ENCODE measurements around the gene ABHD17B. TPM values are rescaled to one million over a fixed set of nuclear protein-coding genes. Genes with fewer than 3 reads are reported as not detected.

ABHD17B gene
- total RNA-seq, 1 donor from 2014 or later, result 23.4 TPM

GRCh38 chr9:71915495-71915894 is 4.5 kb upstream of the ABHD17B start:
- DNase-seq (ENCODE audit: low read depth), result no peak
- TF ChIP-seq CTCF (conservative IDR thresholded peaks at IDR 0.05; ENCODE audit: low read depth, low read length), result no peak
- no peak overlapping the region for H3K4me3 ChIP-seq (ENCODE audit: low read depth, low read length)

- DNase-seq (ENCODE audit: low read depth), result no peak
- H3K4me3 ChIP-seq (ENCODE audit: low read depth, low read length), result peak overlapping the region; percentile 95
- TF ChIP-seq CTCF (conservative IDR thresholded peaks at IDR 0.05; ENCODE audit: low read depth, low read length), result no peak
Measured at GRCh38 chr9:71911908-71912335, 929 bp upstream of the ABHD17B start.

GRCh38 chr9:71910650-71911060 is 338 bp downstream of the ABHD17B start:
- H3K4me3 ChIP-seq (ENCODE audit: low read depth, low read length), result peak overlapping the region; percentile 84
- TF ChIP-seq CTCF (conservative IDR thresholded peaks at IDR 0.05; ENCODE audit: low read depth, low read length), result no peak
- no peak for DNase-seq (ENCODE audit: low read depth)

- peak overlapping the region; percentile 84 for H3K4me3 ChIP-seq (ENCODE audit: low read depth, low read length)
- TF ChIP-seq CTCF (conservative IDR thresholded peaks at IDR 0.05; ENCODE audit: low read depth, low read length), result no peak
- no peak for DNase-seq (ENCODE audit: low read depth)
Measured at GRCh38 chr9:71909887-71910649, 925 bp downstream of the ABHD17B start.

- no peak for DNase-seq (ENCODE audit: low read depth)
- TF ChIP-seq CTCF (conservative IDR thresholded peaks at IDR 0.05; ENCODE audit: low read depth, low read length), result no peak
- H3K4me3 ChIP-seq (ENCODE audit: low read depth, low read length), result peak overlapping the region; percentile 84
Measured at GRCh38 chr9:71908825-71909224, 2.2 kb downstream of the ABHD17B start.

GRCh38 chr9:71904076-71904475 is 6.9 kb downstream of the ABHD17B start:
- DNase-seq (ENCODE audit: low read depth), result no peak
- no peak overlapping the region for H3K4me3 ChIP-seq (ENCODE audit: low read depth, low read length)
- no peak for TF ChIP-seq CTCF (conservative IDR thresholded peaks at IDR 0.05; ENCODE audit: low read depth, low read length)
